NCI-H748 (cell line): Measurements from ENCODE around the gene MKKS.
A peak's percentile ranks its signal among the peaks of the same experiment; 100 is the strongest.

Experiments
- DNase-seq: peaks from one replicate; lab custom pipeline; 2025; ENCODE audit not compliant: unreplicated experiment; lab: John Stamatoyannopoulos, UW

MKKS gene

DNA sequence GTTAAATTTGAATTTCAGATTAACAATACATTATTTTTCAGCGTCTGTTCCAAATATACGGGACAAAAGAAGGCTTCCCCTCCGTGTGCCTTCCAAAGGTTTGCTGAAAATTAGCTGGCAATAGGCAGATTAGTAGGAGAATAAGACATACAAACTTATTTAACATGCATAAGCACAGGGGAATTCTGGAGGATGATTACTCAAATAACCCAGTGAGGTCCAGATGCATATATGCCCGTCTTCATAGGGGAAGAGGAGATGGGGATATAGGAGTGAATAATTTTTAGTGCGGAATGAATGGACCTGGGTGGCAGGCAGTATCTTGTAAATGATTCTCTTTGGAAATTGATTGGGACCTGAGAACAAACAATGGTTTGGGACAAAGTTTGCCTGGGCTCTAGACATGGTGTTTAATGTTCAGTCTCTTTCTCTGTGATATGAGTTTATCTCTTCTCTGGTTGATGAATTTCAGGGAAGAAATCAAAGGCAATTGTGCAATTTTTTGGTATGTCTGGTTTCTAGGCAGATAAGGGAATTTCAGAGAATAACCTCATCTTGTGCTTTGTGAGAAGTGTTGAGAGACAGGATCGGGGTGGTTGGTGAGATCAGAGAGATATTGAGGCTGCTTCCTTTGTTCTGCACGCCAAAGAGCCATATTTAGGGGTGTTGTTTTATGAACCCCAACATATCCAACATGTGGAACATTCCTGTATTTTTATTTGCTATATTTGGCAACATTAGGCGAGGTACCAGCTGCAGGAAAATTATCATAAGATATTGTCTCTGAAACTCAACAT lies 63.7 kb downstream of the MKKS start:
- no peak for DNase-seq

DNA sequence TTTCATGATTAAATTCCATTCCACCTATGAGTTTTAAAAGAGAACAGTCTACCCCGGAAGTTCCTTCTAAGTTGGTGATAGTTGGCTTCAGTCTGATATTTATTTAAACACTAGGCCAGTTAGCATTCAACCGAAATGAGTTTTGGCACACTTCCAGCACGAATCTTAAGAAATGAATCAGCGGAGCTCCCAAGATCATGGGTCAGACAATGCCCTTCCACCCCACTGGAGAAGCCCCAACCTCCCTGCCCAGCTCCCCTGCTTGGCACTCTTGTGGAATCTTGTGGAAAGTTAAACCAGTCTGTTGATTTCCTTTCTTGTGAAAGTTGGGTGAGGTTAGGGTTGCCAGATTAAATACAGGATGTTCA lies 64.3 kb downstream of the MKKS start:
- no peak for DNase-seq

DNA sequence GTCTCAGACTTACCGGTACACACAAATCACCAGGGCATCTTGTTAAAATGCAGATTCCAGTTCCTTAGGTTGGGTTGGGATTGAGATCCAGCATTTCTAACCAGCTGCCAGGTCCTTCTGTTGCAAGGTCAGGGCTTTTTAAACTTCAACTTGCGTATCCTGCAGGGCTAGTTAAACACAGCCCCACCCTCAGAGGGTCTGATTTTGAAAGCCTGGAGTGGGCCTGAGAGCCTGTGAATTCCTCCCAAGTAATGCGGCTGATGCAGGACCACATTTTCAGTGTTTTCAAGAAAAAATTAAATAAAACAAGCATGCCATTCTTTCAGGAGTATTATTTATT lies 65.3 kb downstream of the MKKS start:
- no peak for DNase-seq

DNA sequence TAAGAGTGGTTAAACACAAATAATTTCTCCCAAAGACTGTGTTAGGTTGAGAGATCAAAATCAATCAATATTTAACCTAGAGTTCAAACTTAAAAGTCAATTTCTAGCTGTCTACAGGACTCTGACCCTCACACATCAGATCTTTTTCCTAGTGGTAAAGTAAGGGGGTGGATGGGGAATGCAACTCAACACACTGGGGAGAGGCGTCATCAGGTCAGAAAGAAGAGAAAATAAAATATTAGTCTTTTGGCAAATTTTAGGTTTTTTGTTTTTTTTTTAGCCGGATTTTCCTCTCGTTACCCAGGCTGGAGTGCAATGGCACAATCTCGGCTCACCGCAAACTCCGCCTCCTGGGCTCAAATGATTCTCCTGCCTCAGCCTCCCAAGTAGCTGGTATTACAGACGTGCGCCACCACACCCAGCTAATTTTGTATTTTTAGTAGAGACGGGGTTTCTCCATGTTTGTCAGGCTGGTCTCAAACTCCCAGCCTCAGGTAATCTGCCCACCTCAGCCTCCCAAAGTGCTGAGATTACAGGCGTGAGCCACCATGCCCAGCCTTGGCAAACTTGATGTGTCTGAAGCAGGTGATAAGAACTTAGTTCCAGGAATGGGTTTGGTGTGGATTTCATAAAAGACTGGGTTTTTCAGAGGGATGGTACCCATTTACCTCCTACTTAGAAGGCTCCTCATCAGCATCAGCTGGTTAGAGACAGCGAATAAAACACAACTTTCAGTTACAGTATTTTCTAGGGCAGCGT lies 65.9 kb downstream of the MKKS start:
- DNase-seq, result no peak

DNA sequence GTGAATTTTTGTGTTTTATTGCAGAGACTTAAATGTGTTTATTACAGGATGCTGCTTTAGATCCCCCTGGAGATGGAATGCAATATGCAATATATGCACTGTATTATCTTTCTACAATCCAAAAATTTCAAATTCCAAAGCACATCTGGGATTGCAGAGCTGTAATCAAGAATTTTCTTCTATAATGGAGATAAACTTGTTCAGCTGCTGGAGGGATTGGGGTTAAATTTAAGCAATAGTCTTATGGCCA lies 66.4 kb downstream of the MKKS start:
- DNase-seq, result no peak

DNA sequence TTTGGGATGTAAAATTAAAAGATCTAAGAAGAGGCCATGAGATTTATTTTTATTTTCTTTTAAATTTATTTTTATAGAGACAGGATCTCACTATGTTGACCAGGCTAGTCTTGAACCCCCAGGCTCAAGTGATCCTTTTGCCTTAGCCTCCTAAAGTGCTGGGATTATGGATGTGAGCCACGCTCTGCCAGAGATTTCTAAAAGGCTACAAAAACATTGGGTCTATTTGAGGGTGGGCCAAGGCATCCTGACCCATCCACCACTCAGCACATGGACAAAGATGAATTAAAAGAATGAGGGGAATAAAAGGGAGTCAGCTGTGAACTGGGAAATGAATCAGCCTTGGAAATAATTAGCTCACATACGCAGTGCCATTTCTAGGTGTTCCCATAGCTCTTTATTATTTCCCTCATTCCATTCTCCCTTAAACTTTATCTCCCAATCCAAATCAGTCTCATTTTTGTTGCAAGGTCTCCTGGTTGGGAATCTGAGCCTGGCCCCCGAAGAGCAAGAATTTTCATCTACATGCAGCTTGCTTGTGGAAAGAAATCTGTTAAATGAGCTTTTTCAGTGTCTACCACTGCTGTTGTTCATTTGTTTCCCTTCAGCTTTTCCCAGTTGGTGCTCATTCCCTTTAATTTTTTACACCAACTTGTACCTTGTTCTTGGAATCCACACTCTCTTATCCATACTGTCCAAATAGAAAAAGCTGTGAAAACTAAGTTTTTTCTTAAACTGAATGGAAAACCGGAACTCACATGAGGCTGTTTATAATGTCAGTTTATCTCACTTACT lies 66.9 kb downstream of the MKKS start:
- no peak for DNase-seq

DNA sequence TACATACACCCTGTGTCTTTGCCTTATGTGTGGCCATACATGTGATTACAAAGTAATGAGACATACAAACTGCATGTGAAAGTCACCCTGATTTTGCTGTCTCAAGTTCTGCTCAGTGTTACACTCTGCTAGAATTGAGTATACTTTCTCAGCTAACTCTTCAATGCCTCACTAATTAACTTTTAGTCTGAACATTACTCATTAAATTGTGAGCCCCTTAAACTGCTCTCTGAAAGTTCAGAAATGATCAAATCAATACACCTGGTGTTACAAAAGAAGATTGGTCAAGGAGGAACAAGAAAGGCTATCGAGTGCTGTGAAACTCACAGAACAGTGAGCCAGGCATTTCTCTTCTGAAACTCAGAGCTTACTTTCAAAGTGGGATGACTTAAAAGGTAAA lies 71.3 kb downstream of the MKKS start:
- no peak for DNase-seq

DNA sequence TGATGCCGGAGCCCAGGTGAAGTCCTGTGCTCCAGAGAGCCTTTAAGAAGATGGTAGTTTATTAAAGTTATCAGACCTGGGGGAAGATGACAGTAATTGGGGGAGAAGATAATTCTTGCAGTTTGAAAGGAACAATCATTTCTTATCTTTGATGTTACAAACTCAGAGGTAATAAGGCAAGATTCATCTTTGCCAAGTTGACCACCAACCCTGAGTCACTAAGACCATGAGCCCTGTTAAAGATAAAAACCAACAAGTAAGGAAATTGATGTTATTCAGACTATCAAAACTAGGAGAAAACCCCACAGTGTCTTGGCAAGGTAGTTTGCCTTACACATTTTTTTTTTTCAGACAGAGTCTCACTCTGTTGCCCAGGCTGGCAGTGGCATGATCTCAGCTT lies 73.1 kb downstream of the MKKS start:
- no peak for DNase-seq

DNA sequence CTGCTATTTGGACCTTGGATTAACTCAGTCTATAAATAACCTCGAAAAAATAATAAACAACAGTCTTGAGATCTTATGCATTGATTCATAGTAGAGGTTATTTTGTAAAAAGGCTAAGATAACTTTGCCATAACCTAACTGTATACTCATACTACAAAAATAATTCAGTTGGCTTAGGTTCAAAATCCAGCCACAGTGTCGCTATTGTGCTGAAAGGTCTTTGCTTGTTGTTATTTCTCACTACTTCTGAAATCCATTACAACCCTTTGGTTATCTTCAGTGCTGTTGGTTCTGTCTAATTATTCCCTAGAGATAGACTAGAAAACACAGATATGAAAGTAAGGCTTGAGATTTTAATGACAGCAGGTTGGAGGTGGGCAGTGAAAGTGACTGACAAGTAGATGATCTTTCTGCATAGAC lies 74.4 kb downstream of the MKKS start:
- DNase-seq, result no peak

DNA sequence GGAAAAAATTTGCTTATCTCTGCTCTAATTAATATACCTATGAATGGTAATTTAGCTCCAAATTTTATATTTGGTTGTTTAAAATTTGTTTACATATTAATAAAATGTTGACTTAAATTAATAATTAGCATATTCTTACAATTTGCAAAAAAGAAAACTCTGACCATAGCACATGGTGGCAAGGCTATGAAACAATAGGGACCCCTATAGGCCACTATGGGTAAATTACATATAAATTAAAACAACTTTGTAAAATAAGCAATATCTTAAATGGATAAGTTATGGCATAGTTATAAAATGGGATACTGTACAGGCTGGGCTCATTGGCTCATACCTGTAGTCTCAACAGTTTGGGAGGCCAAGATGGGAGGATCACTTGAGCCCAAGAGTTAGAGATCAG lies 76.0 kb downstream of the MKKS start:
- peak; percentile 41 for DNase-seq

DNA sequence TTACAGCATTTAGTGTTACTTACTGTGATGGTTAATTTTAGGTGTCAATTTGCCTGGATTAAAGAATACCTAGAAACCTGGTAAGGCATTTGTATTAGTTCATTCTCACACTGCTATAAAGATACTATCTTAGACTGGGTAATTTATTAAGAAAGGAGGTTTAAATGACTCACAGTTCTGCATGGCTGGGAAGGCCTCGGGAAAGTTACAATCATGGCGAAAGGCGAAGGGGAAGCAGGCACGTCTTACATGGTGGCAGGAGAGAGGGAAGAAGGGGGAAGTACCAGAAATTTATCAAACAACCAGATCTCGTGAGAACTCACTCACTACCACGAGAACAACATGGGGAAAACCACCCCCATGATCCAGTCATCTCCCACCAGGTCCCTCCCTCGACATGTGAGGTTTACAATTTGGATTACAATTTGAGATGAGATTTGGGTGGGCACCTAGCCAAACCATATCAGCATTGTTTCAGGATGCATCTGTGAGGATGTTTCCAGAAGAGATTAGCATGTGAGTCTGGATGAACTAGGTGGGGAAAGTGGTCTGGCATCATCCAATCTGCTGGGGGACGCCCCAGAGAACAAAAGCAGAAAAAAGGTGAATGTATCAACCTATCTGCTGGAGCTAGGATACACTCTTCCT lies 76.8 kb downstream of the MKKS start:
- DNase-seq, result no peak

DNA sequence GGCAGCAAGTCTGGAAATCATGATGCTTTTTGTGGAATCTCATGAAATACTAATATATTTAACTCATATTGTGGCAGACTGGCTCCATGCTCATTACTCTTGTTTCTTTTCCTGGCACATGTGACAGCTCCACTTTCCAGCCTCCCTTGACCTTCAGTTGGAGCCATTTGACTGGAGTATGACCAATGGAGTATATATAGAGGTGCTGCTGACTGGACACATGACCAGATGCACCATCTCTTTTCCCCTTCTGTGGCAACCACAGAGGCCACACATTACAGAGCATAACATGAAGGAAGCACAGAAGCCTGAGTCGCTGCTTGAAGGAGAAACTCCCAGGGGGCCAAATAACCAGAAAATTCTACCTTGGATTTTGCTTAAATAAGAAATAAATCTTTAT lies 77.4 kb downstream of the MKKS start:
- DNase-seq, result no peak

DNA sequence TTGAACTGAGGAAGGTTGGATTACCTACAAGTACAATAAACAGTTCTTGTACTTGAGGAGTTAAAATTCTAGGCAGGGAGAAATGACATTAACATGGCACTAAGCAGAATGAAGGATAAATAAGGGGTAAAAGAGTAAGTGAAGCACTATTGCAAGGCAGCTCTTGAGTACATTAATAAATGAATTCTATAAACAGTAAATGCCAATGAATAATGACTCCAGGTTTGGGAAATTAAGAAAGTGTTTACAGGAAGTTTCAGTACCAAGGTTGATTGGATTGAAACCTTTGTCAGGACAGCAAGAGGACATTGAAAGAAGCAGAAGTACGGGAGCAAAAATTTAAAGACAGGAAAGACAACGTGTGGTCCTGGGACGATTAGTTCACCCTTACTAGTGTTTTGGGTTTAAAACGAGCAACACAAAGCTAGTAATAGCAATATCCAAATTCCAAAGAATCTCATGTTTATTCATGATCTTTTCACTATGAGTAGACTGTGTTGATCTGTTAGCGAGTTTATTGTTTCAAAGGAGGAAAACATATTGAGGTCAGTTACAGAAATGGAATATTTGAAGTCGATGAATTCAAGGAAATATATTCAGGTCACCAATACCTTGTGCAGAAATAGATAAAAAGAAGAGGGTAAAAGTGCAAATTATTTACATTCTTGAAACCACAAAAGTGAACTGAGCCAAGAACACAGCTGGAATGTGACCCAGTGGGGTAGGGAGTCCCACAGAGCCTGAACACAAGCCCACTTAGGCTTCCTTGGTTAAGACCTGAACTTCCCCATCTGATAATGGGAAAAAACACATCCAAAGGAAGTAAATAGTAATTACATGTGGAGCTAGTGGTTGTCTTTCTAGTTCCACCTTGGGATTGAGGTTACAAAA lies 80.8 kb downstream of the MKKS start:
- DNase-seq, result no peak
